K562 (cell line): Measurements from ENCODE around the gene ZNF81.

ENCODE experiments used
- CBX2 ChIP-seq: fragments of 200-600 bp; sonication (generic); IDR thresholded peaks from one replicate; pipeline ENCODE4 v1.6.1; 2012; ENCODE audit warnings: mild to moderate bottlenecking, low read length, inconsistent platforms; ENCODE audit not compliant: insufficient read depth, poor library complexity, severe bottlenecking
- NR2F6 ChIP-seq: fragments of 450-650 bp; formaldehyde crosslinking; IDR thresholded peaks from 2 replicates; pipeline ENCODE4 v1.4.0; 2020; ENCODE audit warnings: mild to moderate bottlenecking

- no peak for TF ChIP-seq CBX2
- no peak for TF ChIP-seq NR2F6 (CRISPR knock-in tag)
These were observed 81.6 kb downstream of the ZNF81 start for GRCh38 chrX:47918274-47918673.
